Body of pancreas (tissue), 4 donors: ENCODE data around the gene SCG2.

Experiments
- POLR2A ChIP-seq, 3 donors: fragments of 450-650 bp; IDR thresholded peaks; one replicate each; pipeline ENCODE4 v1.6.1; 2016; ENCODE audit warnings: antibody characterized with exemption in 3 of 3, mild to moderate bottlenecking in 2 of 3
- TF ChIP-seq, protein P1 (sequence below), 7 experiments: fragments of 450-650 bp in 4 of 7; fragments of 200-600 bp in 3 of 7; sonication (generic) in 3 of 7; IDR thresholded peaks; one replicate each; pipeline ENCODE4 v1.5.1; 2016 to 2019; ENCODE audit warnings: antibody characterized with exemption in 7 of 7

DNA sequence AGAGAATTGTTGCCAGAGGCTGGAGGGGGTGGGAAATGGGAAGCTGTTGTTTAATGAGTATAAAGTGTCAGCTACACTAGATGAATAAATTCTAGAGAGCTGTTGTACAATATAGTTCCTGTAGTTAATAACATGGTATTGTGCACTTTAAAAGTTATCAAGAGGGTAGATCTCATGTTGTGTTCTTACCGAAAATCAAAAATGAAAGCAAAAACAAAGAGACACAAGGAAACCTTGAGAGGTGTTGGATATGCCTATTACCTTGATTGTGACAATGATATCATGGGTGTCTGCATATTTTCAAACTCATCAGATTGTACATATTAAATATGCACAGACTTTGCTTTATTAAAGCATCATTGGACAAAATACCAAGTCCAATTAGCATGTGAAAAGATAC, 43.2 kb downstream of the SCG2 start:
- TF ChIP-seq POLR2A (IDR thresholded peaks at IDR 0.05): no peak
- TF ChIP-seq, protein P1, sequence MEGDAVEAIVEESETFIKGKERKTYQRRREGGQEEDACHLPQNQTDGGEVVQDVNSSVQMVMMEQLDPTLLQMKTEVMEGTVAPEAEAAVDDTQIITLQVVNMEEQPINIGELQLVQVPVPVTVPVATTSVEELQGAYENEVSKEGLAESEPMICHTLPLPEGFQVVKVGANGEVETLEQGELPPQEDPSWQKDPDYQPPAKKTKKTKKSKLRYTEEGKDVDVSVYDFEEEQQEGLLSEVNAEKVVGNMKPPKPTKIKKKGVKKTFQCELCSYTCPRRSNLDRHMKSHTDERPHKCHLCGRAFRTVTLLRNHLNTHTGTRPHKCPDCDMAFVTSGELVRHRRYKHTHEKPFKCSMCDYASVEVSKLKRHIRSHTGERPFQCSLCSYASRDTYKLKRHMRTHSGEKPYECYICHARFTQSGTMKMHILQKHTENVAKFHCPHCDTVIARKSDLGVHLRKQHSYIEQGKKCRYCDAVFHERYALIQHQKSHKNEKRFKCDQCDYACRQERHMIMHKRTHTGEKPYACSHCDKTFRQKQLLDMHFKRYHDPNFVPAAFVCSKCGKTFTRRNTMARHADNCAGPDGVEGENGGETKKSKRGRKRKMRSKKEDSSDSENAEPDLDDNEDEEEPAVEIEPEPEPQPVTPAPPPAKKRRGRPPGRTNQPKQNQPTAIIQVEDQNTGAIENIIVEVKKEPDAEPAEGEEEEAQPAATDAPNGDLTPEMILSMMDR (IDR thresholded peaks at IDR 0.05): no peak
